HCT116 (cell line): ENCODE measurements around the gene PRKAA2. TPM values are rescaled to one million over a fixed set of nuclear protein-coding genes. Genes with fewer than 3 reads are reported as not detected.
A peak's percentile ranks its signal among the peaks of the same experiment; 100 is the strongest.

Source experiments
- ATAC-seq: fragments of 200-7000 bp; cut with Tn5 transposase; 2 replicates; pipeline ENCODE4 v1.9.1; 2020; ENCODE audit warnings: mild to moderate bottlenecking, moderate library complexity
- BruUV-seq: library from RNA; stranded (reverse); fragments of 400-500 nt; replicated peaks from 2 replicates; lab custom pipeline; 2021; lab: Mats Ljungman, UMichigan
- CTCF ChIA-PET: fragments of 300-600 bp; sonication (Branson Sonifier 250); formaldehyde crosslinking; loops from one replicate; lab custom pipeline; 2021; ENCODE audit warnings: antibody characterized with exemption; lab: Charles Lee
- POLR2A ChIA-PET: fragments of 300-600, 350-600 bp; sonication (Branson Sonifier 250); formaldehyde crosslinking; loops from one replicate; lab custom pipeline; 2021; ENCODE audit warnings: antibody characterized with exemption; lab: Charles Lee
- RAD21 ChIA-PET, 2 experiments: fragments of 300-600 bp; sonication (Branson Sonifier 250); formaldehyde crosslinking; loops; one replicate each; lab custom pipeline; 2023; ENCODE audit warnings: low total read pairs in 2 of 2; ENCODE audit not compliant: uncharacterized antibody in 2 of 2, unreplicated experiment in 2 of 2, low non-redundant PET in 1 of 2; lab: Charles Lee
- DNase-seq: peaks from one replicate; pipeline ENCODE4 v3.0.0-alpha.2; 2010; ENCODE audit warnings: low read depth, low spot score
- H2AFZ ChIP-seq: fragments of 200-600 bp; shearing (Covaris generic), sonication (generic); 2 replicates; pipeline ENCODE4 v1.6.1; 2017; ENCODE audit warnings: low read depth, mixed run types, mixed read lengths, antibody characterized with exemption, low read length; ENCODE audit not compliant: poor library complexity, severe bottlenecking
- H3K27ac ChIP-seq: 2 replicates; pipeline ENCODE4 v1.5.1; 2012; ENCODE audit warnings: low read depth, low read length
- H3K27me3 ChIP-seq: fragments of 200-600 bp; sonication (generic); 2 replicates; pipeline ENCODE4 v1.6.1; 2016; ENCODE audit warnings: mixed run types, low read length, mixed read lengths; ENCODE audit not compliant: insufficient read depth
- H3K36me3 ChIP-seq, 2 experiments: fragments of 200-500 bp in 1 of 2; fragments of 200-600 bp in 1 of 2; sonication (Bioruptor generic) in 1 of 2; sonication (generic) in 1 of 2; 2 replicates each; pipeline versions ENCODE4 v1.5.1 to v1.6.1; 2014 to 2016; ENCODE audit warnings: low read length in 2 of 2, inconsistent platforms in 1 of 2, mixed read lengths in 1 of 2, mixed run types in 1 of 2; ENCODE audit not compliant: insufficient read depth in 2 of 2, control insufficient read depth in 1 of 2
- H3K4me1 ChIP-seq, 2 experiments: fragments of 200-600 bp in 1 of 2; sonication (generic) in 1 of 2; 2 replicates each; pipeline versions ENCODE4 v1.5.1 to v1.6.1; 2012 to 2017; ENCODE audit warnings: low read length in 2 of 2, inconsistent platforms in 1 of 2, mild to moderate bottlenecking in 1 of 2, mixed read lengths in 1 of 2, mixed run types in 1 of 2, moderate library complexity in 1 of 2; ENCODE audit not compliant: insufficient read depth in 2 of 2, control insufficient read depth in 1 of 2
- H3K4me2 ChIP-seq: fragments of 200-600 bp; sonication (generic); 2 replicates; pipeline ENCODE4 v1.6.1; 2017; ENCODE audit warnings: mixed run types, low read length, mixed read lengths
- H3K4me3 ChIP-seq, 2 experiments: fragments of 200-600 bp in 1 of 2; sonication (generic) in 1 of 2; replicated peaks in 1 of 2; 2 replicates each; pipeline ENCODE4 v1.5.1; 2011 to 2016; ENCODE audit warnings: low read length in 2 of 2, control low read depth in 1 of 2, low read depth in 1 of 2, mild to moderate bottlenecking in 1 of 2, mixed read lengths in 1 of 2, mixed run types in 1 of 2
- H3K79me2 ChIP-seq: fragments of 200-600 bp; sonication (generic); 2 replicates; pipeline ENCODE4 v1.6.1; 2017; ENCODE audit warnings: mild to moderate bottlenecking, mixed run types, low read length, moderate library complexity, mixed read lengths; ENCODE audit not compliant: insufficient read depth
- H3K9ac ChIP-seq: fragments of 200-600 bp; sonication (generic); 2 replicates; pipeline ENCODE4 v1.6.1; 2016; ENCODE audit warnings: low read length, mixed read lengths
- H3K9me2 ChIP-seq: fragments of 200-600 bp; sonication (generic), shearing (Covaris generic); 2 replicates; pipeline ENCODE4 v1.6.1; 2017; ENCODE audit warnings: mixed run types, mild to moderate bottlenecking, moderate library complexity; ENCODE audit not compliant: insufficient read depth
- H3K9me3 ChIP-seq, 2 experiments: fragments of 200-500 bp in 1 of 2; fragments of 200-600 bp in 1 of 2; sonication (Bioruptor generic) in 1 of 2; sonication (generic) in 1 of 2; 2 replicates each; pipeline ENCODE4 v1.6.1; 2014 to 2017; ENCODE audit warnings: low read length in 2 of 2, mixed read lengths in 2 of 2, inconsistent platforms in 1 of 2, low read depth in 1 of 2, mild to moderate bottlenecking in 1 of 2, mixed run types in 1 of 2, moderate library complexity in 1 of 2; ENCODE audit not compliant: control insufficient read depth in 1 of 2, insufficient read depth in 1 of 2
- H4K20me1 ChIP-seq: fragments of 200-600 bp; sonication (generic), shearing (Covaris generic); 2 replicates; pipeline ENCODE4 v1.6.1; 2017; ENCODE audit warnings: mixed run types, mild to moderate bottlenecking, moderate library complexity; ENCODE audit not compliant: insufficient read depth
- CBX3 ChIP-seq: IDR thresholded peaks from 2 replicates; pipeline ENCODE4 v1.6.1; 2012; ENCODE audit warnings: low read depth
- ELF1 ChIP-seq: IDR thresholded peaks from 2 replicates; pipeline ENCODE4 v1.6.1; 2012; ENCODE audit warnings: low read depth, borderline replicate concordance
- EZH2 ChIP-seq: fragments of 200-600 bp; sonication (generic); IDR thresholded peaks from 2 replicates; pipeline ENCODE4 v1.6.1; 2017; ENCODE audit warnings: antibody characterized with exemption, mixed run types
- EZH2phosphoT487 ChIP-seq: fragments of 200-600 bp; IDR thresholded peaks from 2 replicates; pipeline ENCODE4 v1.6.1; 2018; ENCODE audit warnings: antibody characterized with exemption, borderline replicate concordance
- FOSL1 ChIP-seq: IDR thresholded peaks from 2 replicates; pipeline ENCODE4 v1.6.1; 2012; ENCODE audit warnings: low read depth
- JUND ChIP-seq: IDR thresholded peaks from 2 replicates; pipeline ENCODE4 v1.6.1; 2012
- POLR2A ChIP-seq: IDR thresholded peaks from 2 replicates; pipeline ENCODE4 v1.7.0; 2011; ENCODE audit warnings: borderline replicate concordance; ENCODE audit not compliant: insufficient read depth, insufficient read length; ENCODE audit errors: extremely low read depth
- POLR2AphosphoS5 ChIP-seq: IDR thresholded peaks from 2 replicates; pipeline ENCODE4 v1.6.1; 2011; ENCODE audit warnings: mild to moderate bottlenecking, low read depth, low read length, moderate library complexity
- RAD21 ChIP-seq: IDR thresholded peaks from 2 replicates; pipeline ENCODE4 v1.6.1; 2012; ENCODE audit warnings: low read depth, mild to moderate bottlenecking
- SIN3A ChIP-seq: IDR thresholded peaks from 2 replicates; pipeline ENCODE4 v1.6.1; 2012; ENCODE audit warnings: low read depth
- SP1 ChIP-seq: IDR thresholded peaks from 2 replicates; pipeline ENCODE4 v1.6.1; 2012; ENCODE audit warnings: low read depth
- SRF ChIP-seq: IDR thresholded peaks from 2 replicates; pipeline ENCODE4 v1.6.1; 2012; ENCODE audit warnings: low read depth
- TCF7L2 ChIP-seq: IDR thresholded peaks from 2 replicates; pipeline ENCODE4 v1.7.0; 2011; ENCODE audit warnings: borderline replicate concordance, inconsistent platforms; ENCODE audit not compliant: insufficient read depth, insufficient read length; ENCODE audit errors: extremely low read depth
- YY1 ChIP-seq: IDR thresholded peaks from 2 replicates; pipeline ENCODE4 v1.6.1; 2011; ENCODE audit warnings: low read length, low read depth, moderate library complexity, mild to moderate bottlenecking; ENCODE audit not compliant: insufficient replicate concordance; ENCODE audit errors: extremely low read depth
- ZFX ChIP-seq: fragments of 450-650 bp; IDR thresholded peaks from 2 replicates; pipeline ENCODE4 v1.6.1; 2017
- intact Hi-C: fragments of 100-400 bp; cut with micrococcal nuclease; formaldehyde crosslinking; loops from 2 replicates; pipeline ENCODE4 v1.10.0; 2022
- total RNA-seq: library from RNA; stranded (reverse); gene quantifications from one replicate; pipeline ENCODE4 v1.2.1, GENCODE V29; 2021; ENCODE audit not compliant: unreplicated experiment
- TF ChIP-seq, protein P1 (sequence below): IDR thresholded peaks from 2 replicates; pipeline ENCODE4 v1.6.1; 2011; ENCODE audit warnings: mild to moderate bottlenecking, low read length, moderate library complexity; ENCODE audit not compliant: insufficient replicate concordance; ENCODE audit errors: extremely low read depth
- TF ChIP-seq, protein P2 (sequence below), 3 experiments: fragments of 200-600 bp in 1 of 3; sonication (generic) in 1 of 3; IDR thresholded peaks in 2 of 3; conservative IDR thresholded peaks in 1 of 3; 2 replicates each; pipeline ENCODE4 v1.5.1; 2012 to 2017; ENCODE audit warnings: low read depth in 2 of 3, low read length in 2 of 3, antibody characterized with exemption in 1 of 3, borderline replicate concordance in 1 of 3, control low read depth in 1 of 3, mild to moderate bottlenecking in 1 of 3, mixed read lengths in 1 of 3, mixed run types in 1 of 3, moderate library complexity in 1 of 3; ENCODE audit not compliant: insufficient read depth in 1 of 3
- TF ChIP-seq, protein P3 (sequence below): IDR thresholded peaks from 2 replicates; pipeline ENCODE4 v1.6.1; 2012; ENCODE audit warnings: low read depth
- TF ChIP-seq, protein P4 (sequence below): IDR thresholded peaks from 2 replicates; pipeline ENCODE4 v1.6.1; 2012
- TF ChIP-seq, protein P5 (sequence below): IDR thresholded peaks from 2 replicates; pipeline ENCODE4 v1.6.1; 2012

The PRKAA2 gene
- total RNA-seq, 1 experiment from 2014 or later, result 1.6 TPM

DNA sequence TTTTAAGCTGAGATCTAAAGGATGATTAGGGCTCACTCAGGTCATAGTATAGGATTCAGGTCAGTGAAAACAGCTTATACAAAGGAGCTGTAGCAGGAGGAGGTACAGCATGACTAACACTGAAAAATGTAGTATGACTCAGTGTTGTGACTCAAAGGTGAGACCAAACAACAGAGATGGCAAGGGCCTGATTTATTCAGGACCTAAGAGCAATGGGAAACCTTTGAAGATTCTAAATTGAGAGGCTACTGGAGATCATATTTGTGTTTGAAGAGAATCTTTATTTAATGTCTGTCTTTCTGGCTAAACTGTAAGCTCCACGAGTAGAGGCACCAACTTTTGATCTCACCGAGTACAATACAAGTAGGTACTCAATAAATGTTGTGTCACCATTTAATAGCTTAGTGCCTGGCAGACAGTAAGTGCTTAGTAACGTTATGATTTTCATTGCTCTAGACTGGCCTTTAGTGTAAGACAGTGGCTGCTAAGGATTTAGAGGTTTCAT is 43.5 kb downstream of the PRKAA2 start:
- ATAC-seq, result peak; percentile 96
- intact Hi-C loops, result no loop called here
- RAD21 ChIA-PET, result interaction anchor here in 1 of 2 experiments (1.1 kb wide), 1 partner anchor 104 kb away, joined by 3 read pairs; no protein-coding TSS in a partner anchor
- TF ChIP-seq EZH2phosphoT487 (no peak), JUND (peak; percentile 99), ZFX (no peak), CBX3 (peak; percentile 96), RAD21 (no peak), YY1 (peak; percentile 34), POLR2AphosphoS5 (peak; percentile 64), FOSL1 (peak; percentile 99), POLR2A (no peak), TCF7L2 (peak; percentile 99), SP1 (peak; percentile 92), ELF1 (no peak), SRF (peak; percentile 86), SIN3A (peak; percentile 87), EZH2 (no peak)
- TF ChIP-seq, protein P1, sequence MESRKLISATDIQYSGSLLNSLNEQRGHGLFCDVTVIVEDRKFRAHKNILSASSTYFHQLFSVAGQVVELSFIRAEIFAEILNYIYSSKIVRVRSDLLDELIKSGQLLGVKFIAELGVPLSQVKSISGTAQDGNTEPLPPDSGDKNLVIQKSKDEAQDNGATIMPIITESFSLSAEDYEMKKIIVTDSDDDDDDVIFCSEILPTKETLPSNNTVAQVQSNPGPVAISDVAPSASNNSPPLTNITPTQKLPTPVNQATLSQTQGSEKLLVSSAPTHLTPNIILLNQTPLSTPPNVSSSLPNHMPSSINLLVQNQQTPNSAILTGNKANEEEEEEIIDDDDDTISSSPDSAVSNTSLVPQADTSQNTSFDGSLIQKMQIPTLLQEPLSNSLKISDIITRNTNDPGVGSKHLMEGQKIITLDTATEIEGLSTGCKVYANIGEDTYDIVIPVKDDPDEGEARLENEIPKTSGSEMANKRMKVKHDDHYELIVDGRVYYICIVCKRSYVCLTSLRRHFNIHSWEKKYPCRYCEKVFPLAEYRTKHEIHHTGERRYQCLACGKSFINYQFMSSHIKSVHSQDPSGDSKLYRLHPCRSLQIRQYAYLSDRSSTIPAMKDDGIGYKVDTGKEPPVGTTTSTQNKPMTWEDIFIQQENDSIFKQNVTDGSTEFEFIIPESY, result peak; percentile 15
- TF ChIP-seq, protein P2, sequence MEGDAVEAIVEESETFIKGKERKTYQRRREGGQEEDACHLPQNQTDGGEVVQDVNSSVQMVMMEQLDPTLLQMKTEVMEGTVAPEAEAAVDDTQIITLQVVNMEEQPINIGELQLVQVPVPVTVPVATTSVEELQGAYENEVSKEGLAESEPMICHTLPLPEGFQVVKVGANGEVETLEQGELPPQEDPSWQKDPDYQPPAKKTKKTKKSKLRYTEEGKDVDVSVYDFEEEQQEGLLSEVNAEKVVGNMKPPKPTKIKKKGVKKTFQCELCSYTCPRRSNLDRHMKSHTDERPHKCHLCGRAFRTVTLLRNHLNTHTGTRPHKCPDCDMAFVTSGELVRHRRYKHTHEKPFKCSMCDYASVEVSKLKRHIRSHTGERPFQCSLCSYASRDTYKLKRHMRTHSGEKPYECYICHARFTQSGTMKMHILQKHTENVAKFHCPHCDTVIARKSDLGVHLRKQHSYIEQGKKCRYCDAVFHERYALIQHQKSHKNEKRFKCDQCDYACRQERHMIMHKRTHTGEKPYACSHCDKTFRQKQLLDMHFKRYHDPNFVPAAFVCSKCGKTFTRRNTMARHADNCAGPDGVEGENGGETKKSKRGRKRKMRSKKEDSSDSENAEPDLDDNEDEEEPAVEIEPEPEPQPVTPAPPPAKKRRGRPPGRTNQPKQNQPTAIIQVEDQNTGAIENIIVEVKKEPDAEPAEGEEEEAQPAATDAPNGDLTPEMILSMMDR (IDR thresholded peaks at IDR 0.05 in 2 of 3, conservative IDR thresholded peaks at IDR 0.05 in 1 of 3; ENCODE audit: borderline replicate concordance in 1 of 3, insufficient read depth in 1 of 3, low read depth in 2 of 3, low read length in 2 of 3), result no peak
- TF ChIP-seq, protein P3, sequence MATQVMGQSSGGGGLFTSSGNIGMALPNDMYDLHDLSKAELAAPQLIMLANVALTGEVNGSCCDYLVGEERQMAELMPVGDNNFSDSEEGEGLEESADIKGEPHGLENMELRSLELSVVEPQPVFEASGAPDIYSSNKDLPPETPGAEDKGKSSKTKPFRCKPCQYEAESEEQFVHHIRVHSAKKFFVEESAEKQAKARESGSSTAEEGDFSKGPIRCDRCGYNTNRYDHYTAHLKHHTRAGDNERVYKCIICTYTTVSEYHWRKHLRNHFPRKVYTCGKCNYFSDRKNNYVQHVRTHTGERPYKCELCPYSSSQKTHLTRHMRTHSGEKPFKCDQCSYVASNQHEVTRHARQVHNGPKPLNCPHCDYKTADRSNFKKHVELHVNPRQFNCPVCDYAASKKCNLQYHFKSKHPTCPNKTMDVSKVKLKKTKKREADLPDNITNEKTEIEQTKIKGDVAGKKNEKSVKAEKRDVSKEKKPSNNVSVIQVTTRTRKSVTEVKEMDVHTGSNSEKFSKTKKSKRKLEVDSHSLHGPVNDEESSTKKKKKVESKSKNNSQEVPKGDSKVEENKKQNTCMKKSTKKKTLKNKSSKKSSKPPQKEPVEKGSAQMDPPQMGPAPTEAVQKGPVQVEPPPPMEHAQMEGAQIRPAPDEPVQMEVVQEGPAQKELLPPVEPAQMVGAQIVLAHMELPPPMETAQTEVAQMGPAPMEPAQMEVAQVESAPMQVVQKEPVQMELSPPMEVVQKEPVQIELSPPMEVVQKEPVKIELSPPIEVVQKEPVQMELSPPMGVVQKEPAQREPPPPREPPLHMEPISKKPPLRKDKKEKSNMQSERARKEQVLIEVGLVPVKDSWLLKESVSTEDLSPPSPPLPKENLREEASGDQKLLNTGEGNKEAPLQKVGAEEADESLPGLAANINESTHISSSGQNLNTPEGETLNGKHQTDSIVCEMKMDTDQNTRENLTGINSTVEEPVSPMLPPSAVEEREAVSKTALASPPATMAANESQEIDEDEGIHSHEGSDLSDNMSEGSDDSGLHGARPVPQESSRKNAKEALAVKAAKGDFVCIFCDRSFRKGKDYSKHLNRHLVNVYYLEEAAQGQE, result no peak
- TF ChIP-seq, protein P4, sequence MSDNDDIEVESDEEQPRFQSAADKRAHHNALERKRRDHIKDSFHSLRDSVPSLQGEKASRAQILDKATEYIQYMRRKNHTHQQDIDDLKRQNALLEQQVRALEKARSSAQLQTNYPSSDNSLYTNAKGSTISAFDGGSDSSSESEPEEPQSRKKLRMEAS, result peak; percentile 80
- TF ChIP-seq, protein P5, sequence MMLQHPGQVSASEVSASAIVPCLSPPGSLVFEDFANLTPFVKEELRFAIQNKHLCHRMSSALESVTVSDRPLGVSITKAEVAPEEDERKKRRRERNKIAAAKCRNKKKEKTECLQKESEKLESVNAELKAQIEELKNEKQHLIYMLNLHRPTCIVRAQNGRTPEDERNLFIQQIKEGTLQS, result peak; percentile 63

More for the DNA sequence above, 43.5 kb downstream of the PRKAA2 start:
- POLR2A ChIA-PET, result interaction anchor here (0.9 kb wide), 1 partner anchor 12 kb away, joined by 3 read pairs; no protein-coding TSS in a partner anchor
- DNase-seq, result peak; percentile 96
- Histone ChIP-seq H3K4me3 (no peak overlapping the region), H3K27ac (no peak overlapping the region; the same call in 1 of the 2 replicates), H3K9me2 (no peaks in the 10 kb centered on the region), H3K4me1 (peaks cover 14 to 18% of the 10 kb centered on the region in 2 experiments), H3K9ac (no peak overlapping the region), H2AFZ (no peak overlapping the region), H3K9me3 (no peaks in the 10 kb centered on the region), H4K20me1 (no peaks in the 10 kb centered on the region), H3K27me3 (peaks cover 62% of the 10 kb centered on the region), H3K79me2 (no peaks in the 10 kb centered on the region), H3K4me2 (peak overlapping the region; percentile 54), H3K36me3 (no peaks in the 10 kb centered on the region)
- CTCF ChIA-PET, result interaction anchor here (0.5 to 1.4 kb wide), 4 partner anchors 20 to 1201 kb away, joined by 3 to 6 read pairs (median 4); no protein-coding TSS in a partner anchor
- no TSS peak for BruUV-seq
